NCI-H2029 treated with DMSO at 0.1 percent for 48 hours (cell line): ENCODE measurements around the gene SLC25A21.
"Not testable (repeated sequence)": the region's sequence is repeated elsewhere in the genome, so short reads cannot be mapped to it uniquely, and the experiment has no call there.

Source experiments
- DNase-seq: peaks from one replicate; lab custom pipeline; 2025; lab: John Stamatoyannopoulos, UW

SLC25A21 gene

GRCh38 chr14:36866867-36867266, 305.5 kb downstream of the SLC25A21 start:
- no peak for DNase-seq

- DNase-seq = no peak
These were observed 309.1 kb downstream of the SLC25A21 start for GRCh38 chr14:36863271-36863670.

- not testable (repeated sequence) for DNase-seq
These were observed 310.2 kb downstream of the SLC25A21 start for GRCh38 chr14:36862237-36862636.

- no peak for DNase-seq
These were observed 311.6 kb downstream of the SLC25A21 start for GRCh38 chr14:36860831-36861230.

- DNase-seq = no peak
These were observed 313.3 kb downstream of the SLC25A21 start for GRCh38 chr14:36859119-36859518.

GRCh38 chr14:36857842-36858445, 314.5 kb downstream of the SLC25A21 start:
- no peak for DNase-seq

- peak; percentile 74 for DNase-seq
These were observed 315.3 kb downstream of the SLC25A21 start for GRCh38 chr14:36857136-36857535.

GRCh38 chr14:36856095-36856878, 316.1 kb downstream of the SLC25A21 start:
- DNase-seq = peak; percentile 99

- no peak for DNase-seq
These were observed 317.0 kb downstream of the SLC25A21 start for GRCh38 chr14:36855396-36855795.

- no peak for DNase-seq
These were observed 319.3 kb downstream of the SLC25A21 start for GRCh38 chr14:36852981-36853691.

- no peak for DNase-seq
These were observed 324.2 kb downstream of the SLC25A21 start for GRCh38 chr14:36848213-36848612.

GRCh38 chr14:36847366-36847765, 325.0 kb downstream of the SLC25A21 start:
- no peak for DNase-seq

- no peak for DNase-seq
These were observed 326.9 kb downstream of the SLC25A21 start for GRCh38 chr14:36845356-36846012.

GRCh38 chr14:36844443-36845195, 327.8 kb downstream of the SLC25A21 start:
- no peak for DNase-seq

GRCh38 chr14:36843410-36843809, 329.0 kb downstream of the SLC25A21 start:
- DNase-seq = no peak

GRCh38 chr14:36835128-36835527, 337.3 kb downstream of the SLC25A21 start:
- peak; percentile 46 for DNase-seq

GRCh38 chr14:36834293-36834692, 338.1 kb downstream of the SLC25A21 start:
- DNase-seq = no peak

GRCh38 chr14:36829547-36829946, 342.9 kb downstream of the SLC25A21 start:
- DNase-seq = peak; percentile 86

GRCh38 chr14:36827861-36828260, 344.5 kb downstream of the SLC25A21 start:
- DNase-seq = no peak

- DNase-seq = no peak
These were observed 345.8 kb downstream of the SLC25A21 start for GRCh38 chr14:36826614-36827013.

GRCh38 chr14:36824854-36825253, 347.6 kb downstream of the SLC25A21 start:
- no peak for DNase-seq

GRCh38 chr14:36823651-36824050, 348.8 kb downstream of the SLC25A21 start:
- no peak for DNase-seq
